Caco-2 (cell line): ENCODE measurements around the gene BLVRB. TPM values are rescaled to one million over a fixed set of nuclear protein-coding genes. Genes with fewer than 3 reads are reported as not detected.
A peak's percentile ranks its signal among the peaks of the same experiment; 100 is the strongest.

Experiments used
- BruUV-seq: library from RNA; stranded (reverse); fragments of 400-500 nt; replicated peaks from 2 replicates; lab custom pipeline; 2021; lab: Mats Ljungman, UMichigan
- CTCF ChIA-PET: fragments of 300-600 bp; sonication (Branson Sonifier 250); formaldehyde crosslinking; loops from one replicate; lab custom pipeline; 2022; ENCODE audit warnings: antibody characterized with exemption; lab: Charles Lee
- POLR2A ChIA-PET: fragments of 300-600 bp; sonication (Branson Sonifier 250); formaldehyde crosslinking; loops from one replicate; lab custom pipeline; 2022; ENCODE audit warnings: antibody characterized with exemption; lab: Charles Lee
- DNase-seq, 2 experiments: peaks; one replicate each; pipeline versions ENCODE4 v3.0.0 to v3.0.0-alpha.2; 2020 to 2022
- H3K27me3 ChIP-seq: replicated peaks from 2 replicates; pipeline ENCODE4 v1.6.0; 2011; ENCODE audit warnings: low read length; ENCODE audit not compliant: control insufficient read depth, insufficient read depth
- H3K36me3 ChIP-seq: 2 replicates; pipeline ENCODE4 v1.5.1; 2011; ENCODE audit warnings: low read length; ENCODE audit not compliant: control insufficient read depth, insufficient read depth
- H3K4me1 ChIP-seq: fragments of 250-450 bp; sonication (Bioruptor Pico); 2 replicates; pipeline ENCODE4 v1.5.1; 2020; ENCODE audit warnings: mild to moderate bottlenecking
- H3K4me3 ChIP-seq: 2 replicates; pipeline ENCODE4 v1.5.1; 2011; ENCODE audit warnings: low read depth, mild to moderate bottlenecking, control low read depth, low read length
- H3K9me3 ChIP-seq: fragments of 250-450 bp; sonication (Bioruptor Pico); 2 replicates; pipeline ENCODE4 v1.5.1; 2020; ENCODE audit warnings: mild to moderate bottlenecking, moderate library complexity
- H3K27ac Mint-ChIP-seq: one replicate; pipeline ENCODE4 v1.8.0; 2022; ENCODE audit warnings: mixed read lengths; ENCODE audit not compliant: unreplicated experiment
- H3K27me3 Mint-ChIP-seq: one replicate; pipeline ENCODE4 v1.8.0; 2022; ENCODE audit warnings: mixed read lengths; ENCODE audit not compliant: insufficient read depth, unreplicated experiment
- H3K36me3 Mint-ChIP-seq: one replicate; pipeline ENCODE4 v1.8.0; 2022; ENCODE audit warnings: mild to moderate bottlenecking, mixed read lengths; ENCODE audit not compliant: insufficient read depth, unreplicated experiment
- H3K4me1 Mint-ChIP-seq: one replicate; pipeline ENCODE4 v1.8.0; 2022; ENCODE audit warnings: low read depth, mixed read lengths; ENCODE audit not compliant: unreplicated experiment
- H3K4me3 Mint-ChIP-seq: one replicate; pipeline ENCODE4 v1.8.0; 2022; ENCODE audit warnings: mild to moderate bottlenecking, moderate library complexity, mixed read lengths; ENCODE audit not compliant: unreplicated experiment
- H3K9me3 Mint-ChIP-seq: one replicate; pipeline ENCODE4 v1.8.0; 2022; ENCODE audit warnings: mixed read lengths; ENCODE audit not compliant: unreplicated experiment
- CTCF ChIP-seq, 2 experiments: fragments of 200-600 bp in 1 of 2; IDR thresholded peaks; 1 replicate in 1 of 2; 2 replicates in 1 of 2; pipeline versions ENCODE4 v1.5.1 to v1.8.0; 2011 to 2022; ENCODE audit warnings: antibody characterized with exemption in 1 of 2, control low read depth in 1 of 2, inconsistent platforms in 1 of 2, low read depth in 1 of 2, low read length in 1 of 2, mild to moderate bottlenecking in 1 of 2, moderate library complexity in 1 of 2; ENCODE audit not compliant: insufficient read depth in 1 of 2, severe bottlenecking in 1 of 2, unreplicated experiment in 1 of 2
- intact Hi-C: fragments of 100-400 bp; cut with micrococcal nuclease; formaldehyde crosslinking; loops from one replicate; pipeline ENCODE4 v1.10.0; 2022; ENCODE audit not compliant: unreplicated experiment
- total RNA-seq: library from RNA; stranded (reverse); gene quantifications from 2 replicates; pipeline ENCODE4 v1.2.3, GENCODE V29; 2022

The BLVRB gene
- total RNA-seq, 1 experiment from 2014 or later, result 101 TPM

- Histone ChIP-seq H3K4me1 (peaks cover 5% of the 10 kb centered on the region; the same call in 1 of the 2 replicates), H3K9me3 (no peaks in the 10 kb centered on the region), H3K36me3 (no peaks in the 10 kb centered on the region), H3K4me3 (peak overlapping the region; percentile 39), H3K27me3 (no peaks in the 10 kb centered on the region)
- Mint-ChIP-seq H3K9me3 (no peaks in the 10 kb centered on the region), H3K4me1 (peaks cover 16% of the 10 kb centered on the region), H3K27ac (no peak overlapping the region), H3K4me3 (peak overlapping the region; percentile 54), H3K27me3 (no peaks in the 10 kb centered on the region), H3K36me3 (no peaks in the 10 kb centered on the region)
- ChIA-PET CTCF (interaction anchor here (0.6 kb wide), 1 partner anchor 25 kb away, joined by 3 read pairs; no protein-coding TSS in a partner anchor), POLR2A (interaction anchor here (0.7 kb wide), 1 partner anchor 57 kb away, joined by 3 read pairs; no protein-coding TSS in a partner anchor)
- DNase-seq, result peak; percentile 75 to 86
- TF ChIP-seq CTCF (IDR thresholded peaks at IDR 0.05; ENCODE audit: insufficient read depth in 1 of 2, low read depth in 1 of 2, low read length in 1 of 2, severe bottlenecking in 1 of 2, unreplicated experiment in 1 of 2), result no peak
- intact Hi-C loops, result no loop called here
- BruUV-seq, result no TSS peak
These were observed 67.0 kb downstream of the BLVRB start for GRCh38 chr19:40398417-40399131.

Other genes with a start within 250 kb of the BLVRB start
- not detected in 2 replicates for gene TTC9B, start 247.4 kb downstream of the BLVRB start, total RNA-seq
- 4.1 and 5.3 TPM in 2 replicates for gene CCNP, start 239.1 kb downstream of the BLVRB start, total RNA-seq
- gene AKT2, start 180.4 kb downstream of the BLVRB start, total RNA-seq, result 164 and 169 TPM in 2 replicates
- gene C19orf47, start 117.3 kb downstream of the BLVRB start, total RNA-seq, result 25.8 and 28.3 TPM in 2 replicates
- gene PLD3, start 117.0 kb downstream of the BLVRB start, total RNA-seq, result 100 and 114 TPM in 2 replicates
- gene HIPK4, start 75.6 kb downstream of the BLVRB start, total RNA-seq, result not detected in 2 replicates
- gene PRX, start 52.4 kb downstream of the BLVRB start, total RNA-seq, result 2.5 TPM in 2 replicates
- 7.7 and 8.6 TPM in 2 replicates for gene SERTAD1, start 39.8 kb downstream of the BLVRB start, total RNA-seq
- 45.2 and 52.2 TPM in 2 replicates for gene SERTAD3, start 21.4 kb downstream of the BLVRB start, total RNA-seq
- 0.82 and 0.97 TPM in 2 replicates for gene SPTBN4, start 1.3 kb upstream of the BLVRB start, total RNA-seq
- gene SHKBP1, start 111.1 kb upstream of the BLVRB start, total RNA-seq, result 81.6 and 82.6 TPM in 2 replicates
- 25.5 and 30.8 TPM in 2 replicates for gene LTBP4, start 135.6 kb upstream of the BLVRB start, total RNA-seq
- 21.1 and 22.0 TPM in 2 replicates for gene NUMBL, start 224.9 kb upstream of the BLVRB start, total RNA-seq